ENCODE data around the gene AMDHD1.

GRCh38 chr12:95944108-95944704, 1.1 kb downstream of the AMDHD1 start:
- TF ChIP-seq GABPB1 (CRISPR knock-in tag; IDR thresholded peaks at IDR 0.05) (no peak), FOXK1 (CRISPR knock-in tag; IDR thresholded peaks at IDR 0.05) (no peak), USF1 (CRISPR knock-in tag; IDR thresholded peaks at IDR 0.05) (no peak), ELF4 (CRISPR knock-in tag; IDR thresholded peaks at IDR 0.05; ENCODE audit: low read depth) (no peak), ZNF263 (CRISPR knock-in tag; IDR thresholded peaks at IDR 0.05; ENCODE audit: low read depth) (no peak), CTCF (IDR thresholded peaks at IDR 0.05) (no peak), ARID4B (CRISPR knock-in tag; IDR thresholded peaks at IDR 0.05; ENCODE audit: borderline replicate concordance) (no peak), IRF2 (CRISPR knock-in tag; IDR thresholded peaks at IDR 0.05; ENCODE audit: borderline replicate concordance, low read depth) (no peak), AFF4 (CRISPR knock-in tag; IDR thresholded peaks at IDR 0.05; ENCODE audit: borderline replicate concordance) (no peak), ZNF416 (CRISPR knock-in tag; IDR thresholded peaks at IDR 0.05) (no peak), ATF3 (CRISPR knock-in tag; conservative IDR thresholded peaks at IDR 0.05) (no peak)
